Gastroesophageal sphincter (tissue), 3 donors: ENCODE data around the gene NAA11.

ENCODE experiments used
- EP300 ChIP-seq: sonication (generic); formaldehyde crosslinking; IDR thresholded peaks from one replicate; pipeline ENCODE4 v1.6.1; 2017; ENCODE audit warnings: antibody characterized with exemption, mild to moderate bottlenecking
- POLR2A ChIP-seq, 2 donors: fragments of 450-650 bp; IDR thresholded peaks; one replicate each; pipeline ENCODE4 v1.6.1; 2017; ENCODE audit warnings: antibody characterized with exemption in 2 of 2, mild to moderate bottlenecking in 2 of 2, moderate library complexity in 1 of 2
- TF ChIP-seq, protein P1 (sequence below), 4 experiments: fragments of 200-600 bp in 2 of 4; fragments of 450-650 bp in 2 of 4; sonication (generic) in 1 of 4; IDR thresholded peaks; one replicate each; pipeline ENCODE4 v1.5.1; 2017 to 2019; ENCODE audit warnings: antibody characterized with exemption in 4 of 4, mild to moderate bottlenecking in 2 of 4, moderate library complexity in 2 of 4

DNA sequence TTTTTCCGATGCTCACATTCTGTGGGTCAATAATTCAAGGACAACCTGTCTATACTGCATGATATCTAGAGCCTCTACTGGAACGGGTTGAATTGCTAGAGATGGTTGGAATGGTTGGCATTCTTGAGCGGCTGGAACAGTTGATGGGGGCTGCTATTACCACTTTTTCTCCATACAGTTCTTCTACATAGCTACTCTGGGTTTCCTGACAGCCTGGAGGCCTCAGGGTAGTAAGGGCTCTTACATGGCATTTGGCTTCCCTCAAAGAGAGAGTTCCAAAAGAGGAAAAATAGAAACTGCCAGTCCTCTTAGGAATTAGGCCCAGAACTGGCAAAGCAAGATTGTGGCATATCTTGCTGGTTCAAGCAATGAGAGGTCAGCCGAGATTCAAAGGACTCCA is 53.1 kb downstream of the NAA11 start:
- no peak for TF ChIP-seq POLR2A (IDR thresholded peaks at IDR 0.05)
- TF ChIP-seq, protein P1, sequence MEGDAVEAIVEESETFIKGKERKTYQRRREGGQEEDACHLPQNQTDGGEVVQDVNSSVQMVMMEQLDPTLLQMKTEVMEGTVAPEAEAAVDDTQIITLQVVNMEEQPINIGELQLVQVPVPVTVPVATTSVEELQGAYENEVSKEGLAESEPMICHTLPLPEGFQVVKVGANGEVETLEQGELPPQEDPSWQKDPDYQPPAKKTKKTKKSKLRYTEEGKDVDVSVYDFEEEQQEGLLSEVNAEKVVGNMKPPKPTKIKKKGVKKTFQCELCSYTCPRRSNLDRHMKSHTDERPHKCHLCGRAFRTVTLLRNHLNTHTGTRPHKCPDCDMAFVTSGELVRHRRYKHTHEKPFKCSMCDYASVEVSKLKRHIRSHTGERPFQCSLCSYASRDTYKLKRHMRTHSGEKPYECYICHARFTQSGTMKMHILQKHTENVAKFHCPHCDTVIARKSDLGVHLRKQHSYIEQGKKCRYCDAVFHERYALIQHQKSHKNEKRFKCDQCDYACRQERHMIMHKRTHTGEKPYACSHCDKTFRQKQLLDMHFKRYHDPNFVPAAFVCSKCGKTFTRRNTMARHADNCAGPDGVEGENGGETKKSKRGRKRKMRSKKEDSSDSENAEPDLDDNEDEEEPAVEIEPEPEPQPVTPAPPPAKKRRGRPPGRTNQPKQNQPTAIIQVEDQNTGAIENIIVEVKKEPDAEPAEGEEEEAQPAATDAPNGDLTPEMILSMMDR (IDR thresholded peaks at IDR 0.05) = no peak
- no peak for TF ChIP-seq EP300
